HG02981 (cell line): ENCODE measurements around the gene MBOAT7.
A peak's percentile ranks its signal among the peaks of the same experiment; 100 is the strongest.

Experiments
- ATAC-seq: cut with Tn5 transposase; IDR thresholded peaks from one replicate; pipeline ENCODE4 v1.9.1; 2021; ENCODE audit warnings: mild to moderate bottlenecking, moderate library complexity; ENCODE audit not compliant: unreplicated experiment

MBOAT7 gene

GRCh38 chr19:54147676-54148075 is 41.7 kb downstream of the MBOAT7 start:
- ATAC-seq = no peak

DNA sequence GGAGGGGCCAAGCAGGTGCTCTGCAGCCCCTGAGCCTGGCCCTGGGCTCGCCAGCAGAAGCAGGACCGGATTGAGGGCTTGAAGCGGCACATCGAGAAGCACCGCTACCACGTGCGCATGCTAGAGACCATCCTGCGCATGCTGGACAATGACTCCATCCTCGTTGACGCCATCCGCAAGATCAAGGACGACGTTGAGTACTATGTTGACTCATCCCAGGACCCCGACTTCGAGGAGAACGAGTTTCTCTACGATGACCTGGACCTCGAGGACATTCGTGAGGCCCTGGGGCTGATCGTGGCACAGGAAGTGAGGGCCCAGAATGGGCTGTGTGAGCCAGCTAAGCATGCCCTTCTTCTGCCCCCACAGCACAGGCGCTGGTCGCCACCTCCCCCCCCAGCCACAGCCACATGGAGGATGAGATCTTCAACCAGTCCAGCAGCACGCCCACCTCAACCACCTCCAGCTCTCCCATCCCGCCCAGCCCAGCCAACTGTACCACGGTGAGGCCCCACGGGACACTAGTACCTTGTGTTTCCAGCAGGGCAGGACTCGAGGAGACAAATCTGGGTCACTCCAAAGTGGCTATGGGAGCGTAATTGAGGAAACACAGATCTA is 43.7 kb downstream of the MBOAT7 start:
- no peak for ATAC-seq

DNA sequence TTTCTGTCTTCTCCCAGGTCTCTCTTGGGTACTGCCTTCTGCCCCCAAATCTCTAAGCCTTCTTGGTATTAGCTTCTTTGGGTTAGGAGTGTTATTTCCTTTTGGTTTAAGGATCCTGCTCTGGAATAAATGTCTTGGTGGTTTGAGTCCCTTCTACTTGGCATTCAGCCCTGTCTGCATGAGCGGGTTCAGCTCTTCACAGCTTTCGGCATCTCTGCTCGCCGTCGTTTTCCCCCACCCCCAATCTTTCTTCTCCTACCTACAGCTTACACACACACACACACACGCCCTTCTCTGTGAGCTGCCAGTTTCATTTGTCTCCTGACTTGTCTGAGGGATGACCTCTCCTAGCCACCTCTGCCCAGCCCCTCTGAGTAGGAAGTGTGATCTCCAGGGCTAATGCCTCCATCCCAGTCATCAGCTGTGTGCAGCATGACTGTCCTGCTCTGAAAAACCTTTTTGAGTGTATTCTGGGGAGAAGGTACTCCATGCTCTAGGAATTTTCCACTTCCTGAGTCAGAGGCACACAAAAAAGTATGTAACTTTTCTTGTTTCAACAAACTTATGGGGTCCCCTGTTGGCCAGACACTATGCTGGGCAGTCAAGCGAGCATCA is 47.1 kb downstream of the MBOAT7 start:
- no peak for ATAC-seq

DNA sequence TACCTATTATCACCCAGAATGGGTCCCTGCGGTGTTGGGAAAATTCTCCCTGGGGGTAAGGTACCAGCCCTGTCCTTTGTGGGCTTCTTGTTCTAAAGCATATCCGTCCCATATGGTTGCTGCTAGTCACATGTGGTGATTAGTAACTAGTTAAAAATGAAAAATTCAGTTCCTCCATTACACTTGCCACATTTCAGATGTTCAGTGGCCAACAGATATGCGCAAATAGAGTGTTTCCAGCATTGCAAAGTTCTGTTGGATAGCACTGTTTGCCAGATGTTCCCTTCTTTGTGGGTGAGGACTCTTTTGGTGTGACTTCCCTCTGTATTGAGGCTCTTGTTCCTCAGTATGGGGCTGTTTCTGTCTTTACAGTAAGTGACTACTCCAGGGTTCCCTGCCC is 48.0 kb downstream of the MBOAT7 start:
- ATAC-seq = no peak

DNA sequence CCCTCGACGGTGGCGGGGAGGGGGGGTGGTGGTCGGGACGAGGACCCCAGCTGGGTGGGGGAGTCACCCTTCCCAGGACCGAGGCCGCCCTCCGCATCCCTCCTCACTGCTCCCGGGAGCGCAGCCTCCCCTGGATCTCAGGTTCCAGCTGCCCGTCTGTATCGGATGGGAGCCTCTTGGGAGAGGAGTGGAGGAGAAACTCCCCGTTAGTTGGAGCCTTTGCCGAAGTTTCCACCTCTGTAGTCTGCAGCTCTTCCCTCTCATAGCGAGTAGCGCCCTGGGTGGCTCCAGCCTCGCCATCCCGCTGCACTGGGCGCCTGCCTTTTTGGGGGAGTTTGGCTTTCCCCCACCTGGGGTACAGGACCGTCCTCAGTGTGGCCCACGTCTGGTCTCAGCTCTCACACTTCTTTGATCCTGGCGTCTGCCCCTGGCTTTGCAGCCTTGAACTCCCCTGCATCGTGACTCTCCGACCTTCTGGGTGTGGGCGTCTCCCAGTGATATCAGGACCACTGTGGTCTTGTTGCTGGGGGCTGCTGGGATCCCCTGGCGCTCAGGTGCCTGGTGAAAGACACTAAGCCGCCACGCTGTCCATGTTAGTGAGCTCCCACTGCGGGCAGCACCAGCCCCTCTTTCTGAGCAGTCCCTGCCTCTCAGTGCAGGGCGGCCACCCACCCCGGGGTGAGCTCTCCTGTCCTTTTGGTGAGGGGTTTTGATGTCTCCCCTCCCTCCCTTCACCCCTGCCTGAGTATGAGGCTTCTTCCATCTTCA is 50.7 kb downstream of the MBOAT7 start:
- no peak for ATAC-seq

GRCh38 chr19:54137699-54138488 is 51.5 kb downstream of the MBOAT7 start, which contains the start of gene CNOT3:
CNOT3 (plus strand) TSS chr19:54137762; CDS start chr19:54142979, 5,217 bp downstream.
- no peak for ATAC-seq

- ATAC-seq = peak; percentile 73
Observed at GRCh38 chr19:54136864-54137698, 52.3 kb downstream of the MBOAT7 start.

DNA sequence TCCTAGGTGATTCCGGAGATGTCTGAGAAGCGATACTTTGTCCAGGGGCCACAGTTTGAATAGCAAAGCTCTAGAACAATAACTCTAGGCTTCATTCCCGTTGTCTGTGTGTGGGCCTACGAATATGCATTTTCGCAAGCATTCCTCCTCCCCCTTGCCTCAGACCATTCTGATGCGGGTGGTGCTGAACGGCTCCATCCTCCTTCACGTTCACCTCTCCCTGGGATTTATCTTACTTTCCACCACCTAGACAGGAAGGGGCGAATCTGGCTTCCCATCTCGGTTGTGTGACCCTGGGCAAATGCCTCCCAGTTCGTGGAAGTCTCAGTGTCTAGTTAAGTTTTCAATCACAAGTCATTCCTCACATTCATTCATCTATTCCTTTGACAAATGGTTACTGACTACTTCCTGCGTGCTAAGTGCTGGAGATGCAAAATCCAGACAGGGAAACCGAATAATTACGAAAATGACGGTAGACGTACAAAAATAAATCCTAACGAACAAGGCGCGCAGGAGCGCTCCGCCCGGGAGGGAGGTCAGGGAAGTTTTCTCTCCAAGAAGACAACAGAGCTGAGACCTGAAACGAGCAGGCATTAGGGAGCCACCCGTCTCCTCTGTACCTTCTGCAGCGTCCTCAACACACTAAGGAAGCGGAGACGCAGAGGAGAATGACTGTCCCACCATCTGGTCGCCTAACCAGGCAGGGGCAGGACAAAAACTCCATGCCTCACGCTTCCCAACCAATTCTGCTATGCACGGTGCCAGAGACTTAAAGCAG is 53.1 kb downstream of the MBOAT7 start:
- ATAC-seq = no peak

GRCh38 chr19:54133957-54134590 is 55.3 kb downstream of the MBOAT7 start:
- ATAC-seq = no peak

GRCh38 chr19:54133312-54133956 is 55.9 kb downstream of the MBOAT7 start:
- ATAC-seq = no peak

GRCh38 chr19:54129617-54129996 is 59.8 kb downstream of the MBOAT7 start:
- no peak for ATAC-seq

DNA sequence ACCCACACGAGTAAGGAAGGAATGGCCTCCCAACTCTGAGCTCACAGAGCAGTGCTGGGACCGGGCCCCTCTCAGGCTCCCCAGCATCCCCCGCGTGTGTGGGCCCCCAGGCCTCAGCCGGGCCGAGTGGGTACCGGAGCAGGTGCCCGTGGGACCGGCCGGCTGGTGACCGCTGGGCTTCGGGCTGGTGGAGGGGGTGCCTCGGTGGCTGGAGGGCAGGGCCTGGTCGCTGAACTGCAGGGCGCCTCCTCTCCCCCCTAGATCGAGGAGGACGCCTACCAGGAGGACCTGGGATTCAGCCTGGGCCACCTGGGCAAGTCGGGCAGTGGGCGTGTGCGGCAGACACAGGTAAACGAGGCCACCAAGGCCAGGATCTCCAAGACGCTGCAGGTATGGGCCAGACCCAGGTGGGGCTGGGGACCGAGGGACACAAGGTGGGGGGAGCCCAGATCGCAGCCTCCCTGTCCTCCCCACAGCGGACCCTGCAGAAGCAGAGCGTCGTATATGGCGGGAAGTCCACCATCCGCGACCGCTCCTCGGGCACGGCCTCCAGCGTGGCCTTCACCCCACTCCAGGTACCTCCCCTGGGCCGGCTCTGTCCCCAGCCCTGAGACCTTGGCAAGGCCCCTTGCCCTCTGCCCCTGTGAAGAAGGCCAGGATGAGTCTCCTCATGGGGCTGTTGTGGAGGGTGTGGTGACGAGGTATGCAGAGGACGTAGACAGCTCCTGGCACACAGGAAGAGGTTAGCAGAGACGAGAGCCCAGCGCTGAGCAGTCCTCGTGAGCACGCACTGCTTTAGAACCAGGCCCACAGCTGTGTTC is 60.4 kb downstream of the MBOAT7 start:
- ATAC-seq = no peak

DNA sequence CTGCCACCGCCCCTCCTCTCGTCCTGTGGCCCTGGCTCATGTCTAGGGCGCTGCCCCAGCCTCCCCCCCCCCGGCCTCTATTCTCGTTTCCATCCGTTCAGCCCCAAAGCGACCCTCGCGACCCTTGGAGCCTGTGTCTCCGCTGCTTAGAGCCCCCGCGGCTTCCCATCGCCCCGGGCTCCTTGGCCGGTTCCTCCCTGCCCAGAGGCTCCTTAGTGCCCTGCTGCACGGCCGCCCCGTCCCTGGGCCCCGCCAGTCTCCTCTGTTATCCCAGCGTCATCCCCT is 61.0 kb downstream of the MBOAT7 start:
- no peak for ATAC-seq

GRCh38 chr19:54127688-54128440 is 61.5 kb downstream of the MBOAT7 start:
- no peak for ATAC-seq

DNA sequence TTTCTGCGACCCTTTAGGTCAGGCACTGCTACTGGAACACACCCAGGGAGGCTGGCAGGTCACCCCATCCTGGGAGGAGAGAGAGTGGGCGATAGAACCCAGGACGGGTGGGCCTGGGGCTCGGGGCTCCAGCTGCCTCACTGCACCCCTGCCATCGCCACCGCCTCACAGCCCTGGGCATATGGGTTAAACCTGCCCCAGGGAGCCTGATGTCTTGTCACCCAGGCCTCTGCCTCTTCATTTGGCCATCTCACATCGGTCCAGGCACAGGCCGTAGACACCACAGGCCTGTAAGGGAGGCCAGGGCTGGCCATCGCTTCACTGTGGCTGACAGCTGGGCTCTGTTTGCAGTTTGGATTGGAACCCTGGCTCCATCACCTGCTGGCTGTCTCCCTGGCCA is 63.7 kb downstream of the MBOAT7 start:
- no peak for ATAC-seq

GRCh38 chr19:54124393-54124792 is 65.0 kb downstream of the MBOAT7 start:
- no peak for ATAC-seq

- no peak for ATAC-seq
Observed at GRCh38 chr19:54123682-54124081, 65.7 kb downstream of the MBOAT7 start.
